ENCODE results near the gene RANGRF. TPM values are rescaled to one million over a fixed set of nuclear protein-coding genes. Genes with fewer than 3 reads are reported as not detected.

Gene RANGRF
- total RNA-seq, 1 donor from 2014 or later: 25.1 TPM

DNA sequence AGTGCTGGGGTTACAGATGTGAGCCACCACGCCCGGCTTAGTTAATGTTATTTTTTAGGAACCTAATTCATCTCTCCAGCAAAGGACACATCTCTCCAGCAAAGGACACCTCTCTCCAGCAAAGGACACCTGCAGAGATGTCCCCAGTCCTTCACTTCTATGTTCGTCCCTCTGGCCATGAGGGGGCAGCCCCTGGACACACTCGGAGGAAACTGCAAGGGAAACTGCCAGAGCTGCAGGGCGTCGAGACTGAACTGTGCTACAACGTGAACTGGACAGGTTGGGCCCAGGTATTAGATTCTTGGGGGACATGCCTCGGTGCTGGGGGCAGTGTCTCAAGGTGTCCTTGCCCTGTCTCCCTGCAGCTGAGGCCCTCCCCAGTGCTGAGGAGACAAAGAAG, 34.7 kb upstream of the RANGRF start:
- no peak for DNase-seq (ENCODE audit: low spot score in 2 of 2, unreplicated experiment in 2 of 2)
- Mint-ChIP-seq H3K9me3 (no peaks in the 10 kb centered on the region), H3K4me3 (no peak overlapping the region), H3K4me1 (peaks cover 15% of the 10 kb centered on the region), H3K27ac (no peak overlapping the region), H3K36me3 (peaks cover 15% of the 10 kb centered on the region), H3K27me3 (ENCODE audit: low read depth) (no peaks in the 10 kb centered on the region)
- TF ChIP-seq, protein P1, sequence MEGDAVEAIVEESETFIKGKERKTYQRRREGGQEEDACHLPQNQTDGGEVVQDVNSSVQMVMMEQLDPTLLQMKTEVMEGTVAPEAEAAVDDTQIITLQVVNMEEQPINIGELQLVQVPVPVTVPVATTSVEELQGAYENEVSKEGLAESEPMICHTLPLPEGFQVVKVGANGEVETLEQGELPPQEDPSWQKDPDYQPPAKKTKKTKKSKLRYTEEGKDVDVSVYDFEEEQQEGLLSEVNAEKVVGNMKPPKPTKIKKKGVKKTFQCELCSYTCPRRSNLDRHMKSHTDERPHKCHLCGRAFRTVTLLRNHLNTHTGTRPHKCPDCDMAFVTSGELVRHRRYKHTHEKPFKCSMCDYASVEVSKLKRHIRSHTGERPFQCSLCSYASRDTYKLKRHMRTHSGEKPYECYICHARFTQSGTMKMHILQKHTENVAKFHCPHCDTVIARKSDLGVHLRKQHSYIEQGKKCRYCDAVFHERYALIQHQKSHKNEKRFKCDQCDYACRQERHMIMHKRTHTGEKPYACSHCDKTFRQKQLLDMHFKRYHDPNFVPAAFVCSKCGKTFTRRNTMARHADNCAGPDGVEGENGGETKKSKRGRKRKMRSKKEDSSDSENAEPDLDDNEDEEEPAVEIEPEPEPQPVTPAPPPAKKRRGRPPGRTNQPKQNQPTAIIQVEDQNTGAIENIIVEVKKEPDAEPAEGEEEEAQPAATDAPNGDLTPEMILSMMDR (IDR thresholded peaks at IDR 0.05; ENCODE audit: unreplicated experiment): no peak

DNA sequence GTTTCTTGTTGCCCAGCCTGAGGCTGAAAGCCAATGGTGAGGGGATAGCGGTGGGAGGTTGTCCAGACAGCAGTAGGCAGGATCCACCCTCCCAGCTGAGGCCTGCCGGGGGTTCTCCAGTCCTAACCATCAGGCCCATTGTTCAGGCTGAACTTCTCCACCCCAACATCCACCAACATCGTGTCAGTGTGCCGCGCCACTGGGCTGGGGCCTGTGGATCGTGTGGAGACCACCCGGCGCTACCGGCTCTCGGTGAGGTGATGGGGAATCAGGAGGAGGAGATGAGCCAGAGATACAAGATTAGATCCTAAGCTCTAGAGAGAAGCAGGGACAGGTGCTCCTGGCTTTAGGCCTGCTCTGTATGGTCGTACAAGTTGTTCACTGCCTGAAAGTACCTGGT, 33.6 kb upstream of the RANGRF start:
- H3K36me3 Mint-ChIP-seq: peaks cover 15% of the 10 kb centered on the region

DNA sequence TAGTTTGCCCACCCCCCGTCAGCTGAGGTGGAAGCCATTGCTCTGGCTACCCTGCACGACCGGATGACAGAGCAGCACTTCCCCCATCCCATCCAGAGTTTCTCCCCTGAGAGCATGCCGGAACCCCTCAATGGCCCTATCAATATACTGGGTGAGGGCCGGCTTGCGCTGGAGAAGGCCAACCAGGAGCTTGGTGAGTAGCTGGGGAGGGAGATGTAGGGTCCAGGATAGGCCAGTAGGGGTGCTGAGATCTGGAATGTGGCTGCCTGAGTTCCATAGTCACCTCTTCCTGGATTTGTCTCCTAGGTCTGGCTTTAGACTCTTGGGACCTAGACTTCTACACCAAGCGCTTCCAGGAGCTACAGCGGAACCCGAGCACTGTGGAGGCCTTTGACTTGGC, 33.0 kb upstream of the RANGRF start:
- H3K27ac Mint-ChIP-seq: no peak overlapping the region
- TF ChIP-seq, protein P1 (IDR thresholded peaks at IDR 0.05; ENCODE audit: unreplicated experiment): no peak
- H3K9me3 Mint-ChIP-seq: no peaks in the 10 kb centered on the region
- H3K4me1 Mint-ChIP-seq: peaks cover 2% of the 10 kb centered on the region
- no peak for DNase-seq (ENCODE audit: low spot score in 2 of 2, unreplicated experiment in 2 of 2)
- H3K36me3 Mint-ChIP-seq: peaks cover 21% of the 10 kb centered on the region
- no peak overlapping the region for H3K4me3 Mint-ChIP-seq
- no peaks in the 10 kb centered on the region for H3K27me3 Mint-ChIP-seq (ENCODE audit: low read depth)

More for the DNA sequence above, 33.6 kb upstream of the RANGRF start:
- H3K4me1 Mint-ChIP-seq: peaks cover 8% of the 10 kb centered on the region
- no peaks in the 10 kb centered on the region for H3K9me3 Mint-ChIP-seq
- no peak for DNase-seq (ENCODE audit: low spot score in 2 of 2, unreplicated experiment in 2 of 2)
- no peak overlapping the region for H3K4me3 Mint-ChIP-seq
- TF ChIP-seq, protein P1 (IDR thresholded peaks at IDR 0.05; ENCODE audit: unreplicated experiment): no peak
- H3K27me3 Mint-ChIP-seq (ENCODE audit: low read depth): no peaks in the 10 kb centered on the region
- no peak overlapping the region for H3K27ac Mint-ChIP-seq

DNA sequence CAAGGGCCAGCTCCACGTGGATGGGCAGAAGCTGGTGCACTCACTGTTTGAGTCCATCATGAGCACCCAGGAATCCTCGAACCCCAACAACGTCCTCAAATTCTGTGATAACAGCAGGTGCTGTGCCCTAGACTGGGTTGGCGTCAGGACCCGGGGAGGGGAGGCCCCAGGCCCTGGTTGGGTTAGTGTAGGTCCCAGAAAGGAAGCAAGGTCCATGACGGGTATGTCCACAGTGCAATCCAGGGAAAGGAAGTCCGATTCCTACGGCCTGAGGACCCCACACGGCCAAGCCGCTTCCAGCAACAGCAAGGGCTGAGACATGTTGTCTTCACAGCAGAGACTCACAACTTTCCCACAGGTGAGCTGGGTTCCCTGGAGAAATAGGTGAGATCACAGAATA, 32.2 kb upstream of the RANGRF start:
- Mint-ChIP-seq H3K4me1 (no peaks in the 10 kb centered on the region), H3K9me3 (peaks cover 3% of the 10 kb centered on the region), H3K36me3 (peaks cover 27% of the 10 kb centered on the region), H3K27me3 (ENCODE audit: low read depth) (no peaks in the 10 kb centered on the region), H3K4me3 (no peak overlapping the region), H3K27ac (no peak overlapping the region)
- TF ChIP-seq, protein P1 (IDR thresholded peaks at IDR 0.05; ENCODE audit: unreplicated experiment): no peak
- DNase-seq (ENCODE audit: low spot score in 2 of 2, unreplicated experiment in 2 of 2): no peak

DNA sequence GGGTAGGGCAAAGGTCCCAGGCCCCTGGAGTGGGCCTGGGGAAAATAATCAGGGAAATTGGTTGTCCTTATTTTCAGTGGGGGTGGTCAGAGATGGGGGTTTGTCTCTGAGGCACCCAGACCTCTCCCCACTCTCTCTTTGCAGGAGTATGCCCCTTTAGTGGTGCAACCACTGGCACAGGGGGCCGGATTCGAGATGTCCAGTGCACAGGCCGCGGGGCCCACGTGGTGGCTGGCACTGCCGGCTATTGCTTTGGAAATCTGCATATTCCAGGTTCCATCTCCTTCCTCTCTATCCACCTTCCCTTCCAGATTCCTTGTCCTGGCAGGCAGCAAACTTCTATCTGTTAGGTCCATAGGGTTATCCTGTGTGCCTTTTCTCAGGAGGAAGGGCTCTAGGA, 31.8 kb upstream of the RANGRF start:
- Mint-ChIP-seq H3K4me1 (no peaks in the 10 kb centered on the region), H3K4me3 (no peak overlapping the region), H3K27ac (no peak overlapping the region), H3K27me3 (ENCODE audit: low read depth) (no peaks in the 10 kb centered on the region), H3K9me3 (peaks cover 3% of the 10 kb centered on the region), H3K36me3 (peaks cover 30% of the 10 kb centered on the region)
- no peak for DNase-seq (ENCODE audit: low spot score in 2 of 2, unreplicated experiment in 2 of 2)
- TF ChIP-seq, protein P1 (IDR thresholded peaks at IDR 0.05; ENCODE audit: unreplicated experiment): no peak

DNA sequence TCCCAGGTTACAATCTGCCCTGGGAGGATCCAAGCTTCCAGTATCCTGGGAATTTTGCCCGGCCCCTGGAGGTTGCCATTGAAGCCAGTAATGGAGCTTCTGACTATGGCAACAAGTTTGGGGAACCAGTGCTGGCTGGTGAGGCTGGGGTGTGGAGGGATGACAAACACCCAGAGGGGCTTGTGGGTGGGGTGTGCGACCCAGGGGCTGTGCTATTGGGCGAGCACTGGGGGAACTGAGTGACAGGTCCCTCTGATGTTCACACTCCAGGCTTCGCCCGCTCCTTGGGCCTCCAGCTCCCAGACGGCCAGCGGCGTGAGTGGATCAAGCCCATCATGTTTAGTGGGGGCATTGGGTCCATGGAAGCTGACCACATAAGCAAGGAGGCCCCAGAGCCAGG, 30.7 kb upstream of the RANGRF start:
- Mint-ChIP-seq H3K9me3 (peaks cover 3% of the 10 kb centered on the region), H3K4me1 (no peaks in the 10 kb centered on the region), H3K36me3 (peaks cover 37% of the 10 kb centered on the region), H3K27me3 (ENCODE audit: low read depth) (no peaks in the 10 kb centered on the region), H3K4me3 (no peak overlapping the region), H3K27ac (no peak overlapping the region)
- TF ChIP-seq, protein P1 (IDR thresholded peaks at IDR 0.05; ENCODE audit: unreplicated experiment): no peak
- DNase-seq (ENCODE audit: low spot score in 2 of 2, unreplicated experiment in 2 of 2): no peak

Data from mesothelial cell of epicardium (in vitro differentiated cells).